IgD-negative memory B cell (primary cell): Measurements from ENCODE around the gene IGSF5. TPM values are rescaled to one million over a fixed set of nuclear protein-coding genes. Genes with fewer than 3 reads are reported as not detected.

Experiments used
- H3K27ac Mint-ChIP-seq, 3 donors: one replicate each; pipeline ENCODE4 v1.8.0; 2020 to 2022; ENCODE audit warnings: mild to moderate bottlenecking in 3 of 3, mixed read lengths in 3 of 3, moderate library complexity in 1 of 3
- H3K27me3 Mint-ChIP-seq: one replicate; pipeline ENCODE4 v1.8.0; 2021; ENCODE audit warnings: mixed read lengths
- H3K36me3 Mint-ChIP-seq: one replicate; pipeline ENCODE4 v1.8.0; 2020; ENCODE audit warnings: mild to moderate bottlenecking, mixed read lengths
- H3K4me1 Mint-ChIP-seq, 3 donors: one replicate each; pipeline ENCODE4 v1.8.0; 2020 to 2022; ENCODE audit warnings: mixed read lengths in 3 of 3, mild to moderate bottlenecking in 1 of 3
- H3K4me3 Mint-ChIP-seq, 4 donors: one replicate each; pipeline ENCODE4 v1.8.0; 2020 to 2022; ENCODE audit warnings: mild to moderate bottlenecking in 4 of 4, mixed read lengths in 4 of 4, moderate library complexity in 3 of 4
- H3K9me3 Mint-ChIP-seq, 3 donors: one replicate each; pipeline ENCODE4 v1.8.0; 2020 to 2021; ENCODE audit warnings: mixed read lengths in 3 of 3, mild to moderate bottlenecking in 1 of 3
- polyA plus RNA-seq: library from polyadenylated mRNA; unstranded; fragments of 300-500 nt; fragmentation: Illumina TruSeq; gene quantifications from one replicate; pipeline ENCODE4 v1.2.3, GENCODE V29; 2021

IGSF5 gene
- polyA plus RNA-seq, 1 donor from 2014 or later = not detected

DNA sequence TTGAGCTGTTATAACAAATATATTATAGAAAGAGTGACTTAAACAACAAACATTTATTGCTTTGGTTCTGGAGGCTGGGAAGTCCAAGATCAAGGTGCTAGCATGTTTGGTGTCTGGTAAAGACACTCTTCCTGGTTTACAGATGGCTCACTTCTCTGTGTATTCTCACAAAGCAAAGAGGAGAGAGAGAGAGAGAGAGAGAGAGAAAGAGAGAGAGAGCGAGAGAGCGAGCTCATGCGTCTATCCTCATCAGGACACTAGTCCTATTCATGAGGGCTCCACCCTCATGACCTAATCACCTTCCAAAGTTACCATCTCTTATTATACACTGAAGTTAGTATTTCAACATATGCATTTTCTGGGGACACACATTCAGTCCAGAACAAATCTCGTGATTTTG lies 89.6 kb downstream of the IGSF5 start:
- peaks cover 2 to 4% (median 4%) of the 10 kb centered on the region in 3 donors for H3K9me3 Mint-ChIP-seq
- H3K36me3 Mint-ChIP-seq = no peaks in the 10 kb centered on the region
- no peaks in the 10 kb centered on the region for H3K4me1 Mint-ChIP-seq
- no peak overlapping the region for H3K4me3 Mint-ChIP-seq
- no peaks in the 10 kb centered on the region for H3K27me3 Mint-ChIP-seq
- no peak overlapping the region for H3K27ac Mint-ChIP-seq

DNA sequence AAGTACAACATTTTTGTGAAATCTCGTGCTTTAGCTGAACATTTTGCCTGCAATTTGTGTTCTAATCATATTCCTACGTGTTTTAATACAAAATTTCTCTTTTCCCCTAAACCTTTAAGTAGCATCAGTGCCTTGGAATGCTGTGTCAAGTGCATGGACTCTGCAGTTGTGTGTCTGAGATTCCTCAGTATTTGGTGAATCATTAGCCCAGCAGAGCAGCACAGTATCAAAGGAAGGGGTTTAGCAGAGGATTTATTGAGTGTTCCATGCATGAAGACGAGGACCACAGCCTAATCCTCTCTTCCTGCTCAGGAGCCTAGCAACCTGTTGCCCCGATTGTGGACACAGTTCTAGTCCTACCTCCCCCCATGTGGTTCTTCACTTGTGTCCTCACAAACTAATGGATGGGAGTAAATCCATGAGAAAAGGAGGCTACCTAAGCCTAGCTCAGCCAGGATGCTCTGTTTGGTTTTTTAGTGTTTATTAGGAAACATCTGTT lies 92.9 kb downstream of the IGSF5 start:
- no peak overlapping the region for H3K4me3 Mint-ChIP-seq
- H3K9me3 Mint-ChIP-seq = peaks cover 2 to 8% (median 4%) of the 10 kb centered on the region in 3 donors
- H3K36me3 Mint-ChIP-seq = no peaks in the 10 kb centered on the region
- no peak overlapping the region for H3K27ac Mint-ChIP-seq
- peaks cover 1% of the 10 kb centered on the region for H3K27me3 Mint-ChIP-seq
- H3K4me1 Mint-ChIP-seq = no peaks in the 10 kb centered on the region

DNA sequence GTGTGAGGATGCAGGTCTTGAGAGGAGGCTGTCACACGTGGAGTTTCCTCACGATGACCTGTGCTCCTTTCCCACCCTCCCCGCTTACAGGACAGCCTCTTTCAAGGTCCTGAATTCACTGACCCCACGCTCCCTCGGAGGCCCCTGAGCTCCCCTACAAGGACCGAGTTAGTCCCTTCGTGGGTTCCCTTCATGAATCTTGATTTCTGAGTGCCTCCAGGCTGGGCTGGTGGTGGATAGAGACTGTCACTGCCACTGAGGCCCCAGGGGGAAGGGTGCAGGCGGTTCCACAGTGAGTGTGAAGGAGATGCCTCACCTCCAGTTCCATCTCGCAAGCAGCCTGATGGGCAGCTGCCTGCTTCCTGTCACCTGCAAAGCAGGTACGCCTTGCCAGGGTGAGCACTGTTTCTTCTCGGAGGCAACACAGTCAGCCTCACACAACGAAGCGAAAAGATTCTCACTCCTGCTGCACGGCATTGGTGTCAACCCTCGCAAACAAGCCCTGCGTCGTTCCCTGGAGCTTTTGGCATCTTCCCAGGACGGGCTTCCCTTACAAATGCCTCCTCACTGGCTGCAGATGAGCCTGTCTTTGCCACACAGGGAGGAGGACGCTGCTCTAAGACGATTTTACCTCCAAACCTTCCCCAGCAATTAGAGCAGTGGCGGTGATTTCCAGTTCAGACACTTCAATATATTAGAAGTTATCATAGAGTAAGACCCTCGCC lies 95.6 kb downstream of the IGSF5 start:
- Mint-ChIP-seq H3K9me3 (peaks cover 5 to 11% (median 6%) of the 10 kb centered on the region in 3 donors), H3K4me3 (no peak overlapping the region), H3K27ac (no peak overlapping the region), H3K36me3 (no peaks in the 10 kb centered on the region), H3K27me3 (peaks cover 1% of the 10 kb centered on the region), H3K4me1 (no peaks in the 10 kb centered on the region)

DNA sequence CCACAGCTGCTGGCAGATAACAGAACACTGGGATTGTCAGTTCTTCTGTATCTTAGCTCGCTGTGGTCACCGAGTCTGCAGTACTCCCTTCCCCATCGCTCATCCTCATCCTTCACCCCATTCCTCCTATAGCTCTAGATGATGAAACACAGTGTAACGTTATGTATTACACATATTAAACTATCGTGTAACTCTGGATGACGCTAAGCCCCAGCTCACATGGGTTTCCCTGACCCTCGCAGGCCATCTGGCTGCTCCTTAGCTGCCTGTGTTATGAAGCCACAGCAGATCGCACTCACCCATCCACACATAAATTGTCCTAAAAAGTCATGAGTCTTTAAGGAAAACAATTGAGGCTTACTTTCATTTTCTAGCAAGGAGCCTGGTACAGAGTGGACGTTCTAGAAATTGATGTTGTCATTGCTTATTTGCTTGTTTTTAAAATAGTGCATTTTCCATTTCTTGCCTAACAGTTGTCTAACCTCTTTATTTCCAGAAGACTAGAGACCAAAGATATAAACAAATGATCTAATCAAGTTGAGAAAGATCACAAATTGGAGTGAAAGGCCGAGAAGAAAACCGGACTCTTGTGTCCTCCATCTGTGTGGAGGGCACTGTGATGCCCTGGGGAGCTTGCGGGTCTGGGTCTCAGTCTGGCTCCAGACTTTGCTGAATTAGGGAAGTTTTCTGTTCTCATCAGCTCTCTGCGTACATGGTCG lies 97.9 kb downstream of the IGSF5 start:
- H3K27me3 Mint-ChIP-seq = peaks cover 1% of the 10 kb centered on the region
- peaks cover 4 to 11% (median 8%) of the 10 kb centered on the region in 3 donors for H3K9me3 Mint-ChIP-seq
- H3K4me3 Mint-ChIP-seq = no peak overlapping the region
- H3K27ac Mint-ChIP-seq = no peak overlapping the region
- no peaks in the 10 kb centered on the region for H3K36me3 Mint-ChIP-seq
- H3K4me1 Mint-ChIP-seq = no peaks in the 10 kb centered on the region

DNA sequence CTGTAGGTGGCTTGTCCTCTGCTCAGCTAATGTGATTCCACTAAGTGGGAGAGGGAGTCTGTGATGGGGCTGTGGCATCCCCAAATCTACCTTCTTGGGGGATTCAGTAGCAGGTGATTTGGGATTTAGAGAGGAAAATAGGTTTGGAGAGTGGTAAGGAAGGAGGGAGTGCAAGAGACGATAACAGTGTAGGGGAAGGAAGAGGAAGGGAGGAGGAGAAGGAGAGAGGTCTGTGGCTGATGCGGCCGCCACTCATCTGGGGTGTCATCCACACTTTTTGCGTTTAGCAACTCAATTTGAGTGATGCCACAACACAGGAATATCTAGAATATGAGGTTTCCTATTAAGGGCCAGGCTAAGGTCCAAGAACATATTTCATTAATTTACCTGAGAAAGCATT lies 98.5 kb downstream of the IGSF5 start:
- H3K4me1 Mint-ChIP-seq = no peaks in the 10 kb centered on the region
- no peak overlapping the region for H3K27ac Mint-ChIP-seq
- H3K9me3 Mint-ChIP-seq = peaks cover 4 to 15% (median 8%) of the 10 kb centered on the region in 3 donors
- no peaks in the 10 kb centered on the region for H3K36me3 Mint-ChIP-seq
- H3K4me3 Mint-ChIP-seq = no peak overlapping the region
- peaks cover 1% of the 10 kb centered on the region for H3K27me3 Mint-ChIP-seq

DNA sequence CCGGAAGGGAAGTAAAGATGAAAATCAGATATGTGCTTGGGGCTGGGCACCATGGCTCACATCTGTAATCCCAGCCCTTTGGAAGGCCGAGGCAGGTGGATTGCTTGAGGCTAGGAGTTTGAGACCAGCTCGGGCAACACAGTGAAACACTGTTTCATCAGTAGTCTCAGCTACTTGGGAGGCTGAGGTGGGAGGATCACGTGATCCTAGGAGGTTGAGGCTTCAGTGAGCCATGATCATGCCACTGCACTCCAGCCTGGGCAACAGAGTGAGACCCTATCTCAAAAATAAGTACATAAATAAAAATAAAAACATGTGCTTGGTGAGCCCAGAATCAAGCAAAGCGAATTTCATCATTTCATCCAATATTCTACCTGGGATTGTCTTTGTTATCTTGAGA lies 98.9 kb downstream of the IGSF5 start:
- no peak overlapping the region for H3K4me3 Mint-ChIP-seq

DNA sequence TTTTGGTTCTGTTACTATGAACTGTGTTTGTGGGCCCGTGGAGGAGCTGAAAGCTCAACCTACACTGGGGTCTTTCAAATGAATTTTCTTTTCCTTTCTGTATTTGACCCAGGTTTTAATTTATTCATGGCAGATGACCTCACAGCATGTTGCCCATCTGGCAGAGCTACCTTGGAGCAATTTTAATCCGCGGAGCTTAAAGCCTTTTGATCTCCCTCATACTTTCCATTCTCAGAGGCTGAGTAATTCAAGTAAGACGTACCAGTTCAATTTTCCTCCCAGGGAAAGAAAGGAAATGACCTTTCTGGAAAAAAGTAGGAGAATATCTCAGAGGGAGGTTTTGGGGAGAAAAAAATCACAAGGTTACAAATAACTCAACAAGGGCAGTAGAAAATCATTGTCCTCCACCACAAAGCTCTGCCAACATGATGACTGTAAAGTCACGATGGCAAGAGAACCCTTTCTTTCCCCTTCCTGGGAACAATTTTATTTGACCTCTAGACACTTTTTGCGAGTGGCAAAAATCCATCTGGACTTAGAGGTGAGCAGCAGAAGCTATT lies 100.7 kb downstream of the IGSF5 start:
- H3K27me3 Mint-ChIP-seq = peaks cover under 1% of the 10 kb centered on the region
- H3K9me3 Mint-ChIP-seq = peaks cover 4 to 15% (median 6%) of the 10 kb centered on the region in 3 donors
- no peak overlapping the region for H3K4me3 Mint-ChIP-seq
- H3K4me1 Mint-ChIP-seq = no peaks in the 10 kb centered on the region
- no peak overlapping the region for H3K27ac Mint-ChIP-seq
- no peaks in the 10 kb centered on the region for H3K36me3 Mint-ChIP-seq

More for the DNA sequence above, 98.9 kb downstream of the IGSF5 start:
- Mint-ChIP-seq H3K27me3 (peaks cover 1% of the 10 kb centered on the region), H3K9me3 (peaks cover 4 to 15% (median 8%) of the 10 kb centered on the region in 3 donors), H3K27ac (no peak overlapping the region), H3K36me3 (no peaks in the 10 kb centered on the region), H3K4me1 (no peaks in the 10 kb centered on the region)

DNA sequence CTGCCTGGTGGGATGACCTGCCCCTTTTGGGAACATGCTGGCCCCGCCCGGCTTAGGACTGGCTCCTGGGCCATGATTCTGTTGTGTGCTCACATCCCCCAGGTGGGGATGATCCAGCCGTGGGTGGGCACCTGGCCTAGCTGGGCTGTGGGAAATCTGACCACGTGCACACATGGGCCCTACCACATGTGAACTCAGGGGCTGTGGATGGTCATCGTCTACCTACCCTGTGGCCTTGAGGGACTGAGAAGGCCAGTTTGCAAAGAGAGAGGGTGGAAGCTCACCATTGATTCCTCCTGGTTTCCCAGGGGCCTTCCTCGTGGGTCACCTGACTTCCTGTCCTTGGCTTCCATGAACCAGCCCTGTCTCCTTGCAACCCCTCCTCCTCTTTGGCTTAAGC lies 102.9 kb downstream of the IGSF5 start:
- H3K27ac Mint-ChIP-seq = no peak overlapping the region
- H3K27me3 Mint-ChIP-seq = no peaks in the 10 kb centered on the region
- no peaks in the 10 kb centered on the region for H3K36me3 Mint-ChIP-seq
- no peak overlapping the region for H3K4me3 Mint-ChIP-seq
- no peaks in the 10 kb centered on the region for H3K4me1 Mint-ChIP-seq
- H3K9me3 Mint-ChIP-seq = peaks cover 0 to 15% (median 6%) of the 10 kb centered on the region in 3 donors

DNA sequence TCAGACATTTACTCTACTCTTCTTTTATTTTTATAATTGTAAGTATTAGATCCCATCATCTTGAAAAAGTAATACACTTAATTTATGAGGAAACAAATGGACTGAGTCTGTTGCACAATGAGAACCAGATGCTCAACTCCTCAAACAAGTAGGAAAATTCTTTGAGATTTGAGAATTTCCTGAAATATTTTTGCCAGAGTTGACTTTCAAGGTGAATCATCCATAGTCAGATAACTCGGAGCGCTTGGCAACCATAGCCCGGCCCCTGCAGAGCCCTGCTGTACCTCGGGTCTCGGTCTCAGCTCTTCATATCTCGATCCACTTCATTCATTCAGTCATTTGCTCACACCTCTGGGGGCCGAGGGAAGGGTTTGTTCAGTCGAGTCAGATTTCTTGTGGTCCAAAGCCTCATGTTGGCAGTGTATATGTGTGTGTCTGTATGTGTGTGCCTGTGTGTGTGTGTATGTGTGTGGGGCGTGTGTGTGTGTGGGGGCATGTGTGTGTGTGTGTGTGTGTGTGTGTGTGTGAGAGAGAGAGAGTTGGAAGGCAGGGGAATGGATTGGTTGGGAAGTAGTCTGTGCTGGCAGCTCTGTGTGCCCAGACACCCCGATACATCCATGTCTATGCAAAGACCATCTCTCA lies 104.2 kb downstream of the IGSF5 start:
- Mint-ChIP-seq H3K9me3 (peaks cover 3 to 12% (median 7%) of the 10 kb centered on the region in 3 donors), H3K4me3 (no peak overlapping the region), H3K27me3 (no peaks in the 10 kb centered on the region), H3K36me3 (no peaks in the 10 kb centered on the region), H3K27ac (no peak overlapping the region), H3K4me1 (no peaks in the 10 kb centered on the region)

DNA sequence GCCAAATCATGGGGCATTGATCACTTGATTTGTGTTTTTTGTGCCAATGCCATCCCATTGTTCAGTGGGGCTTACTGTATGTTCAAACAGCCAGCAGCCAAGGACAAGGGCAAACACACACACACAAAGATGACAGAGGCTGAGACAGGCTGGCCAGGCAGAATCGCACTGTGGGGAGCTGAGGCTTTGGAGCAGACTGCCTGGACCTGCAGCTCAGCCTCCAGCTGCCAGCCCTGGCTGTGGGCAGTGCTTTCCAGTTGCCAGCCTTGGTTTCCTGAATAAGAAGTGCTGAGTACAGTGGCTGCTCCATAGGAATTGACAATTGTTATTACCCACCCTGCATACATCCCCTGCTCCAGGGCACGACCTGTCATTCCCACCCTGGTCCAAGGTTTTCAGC lies 105.3 kb downstream of the IGSF5 start:
- peaks cover 3 to 15% (median 7%) of the 10 kb centered on the region in 3 donors for H3K9me3 Mint-ChIP-seq
- no peaks in the 10 kb centered on the region for H3K36me3 Mint-ChIP-seq
- no peaks in the 10 kb centered on the region for H3K4me1 Mint-ChIP-seq
- no peak overlapping the region for H3K4me3 Mint-ChIP-seq
- H3K27ac Mint-ChIP-seq = no peak overlapping the region
- H3K27me3 Mint-ChIP-seq = no peaks in the 10 kb centered on the region

DNA sequence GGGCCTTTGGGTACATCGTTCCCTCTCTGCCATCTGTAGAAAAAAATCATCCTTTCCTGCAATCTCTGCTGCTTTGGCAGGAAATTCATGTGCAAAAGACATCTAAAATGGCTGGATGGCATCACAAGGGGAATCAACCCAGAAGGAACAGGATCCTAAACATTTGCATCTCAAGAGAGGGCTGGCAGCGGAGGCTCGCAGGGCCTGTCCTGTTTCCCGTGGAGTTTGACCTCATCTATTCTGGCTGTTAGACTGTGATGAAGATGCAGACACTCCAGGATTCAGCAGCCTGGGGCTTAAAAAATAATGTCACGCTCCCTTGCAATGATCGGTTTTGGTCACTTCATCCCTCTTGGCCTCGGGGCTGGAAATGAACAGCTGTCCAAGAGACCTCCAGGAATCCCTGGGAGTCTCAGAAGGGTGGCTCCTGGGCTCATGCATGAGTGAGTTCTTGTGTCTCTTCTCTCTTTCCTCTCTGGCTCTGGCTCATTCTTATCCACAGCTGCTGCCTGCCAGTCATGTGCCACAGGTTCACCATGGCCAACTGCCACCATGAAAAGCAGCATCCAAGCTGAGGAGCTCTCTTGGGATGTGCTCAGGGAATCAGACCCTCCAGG lies 106.1 kb downstream of the IGSF5 start:
- Mint-ChIP-seq H3K9me3 (peaks cover 3 to 15% (median 7%) of the 10 kb centered on the region in 3 donors), H3K36me3 (no peaks in the 10 kb centered on the region), H3K27me3 (no peaks in the 10 kb centered on the region), H3K27ac (no peak overlapping the region), H3K4me3 (no peak overlapping the region), H3K4me1 (no peaks in the 10 kb centered on the region)

Other genes with a start within 250 kb of the IGSF5 start
- gene B3GALT5, start 132.2 kb upstream of the IGSF5 start, polyA plus RNA-seq = not detected
- gene PCP4, start 122.3 kb downstream of the IGSF5 start, polyA plus RNA-seq = not detected